HG03135 (cell line): ENCODE data around the gene BIN1.

Source experiments
- ATAC-seq: cut with Tn5 transposase; IDR thresholded peaks from one replicate; pipeline ENCODE4 v1.9.1; 2021; ENCODE audit warnings: mild to moderate bottlenecking, moderate library complexity; ENCODE audit not compliant: unreplicated experiment

BIN1 gene

DNA sequence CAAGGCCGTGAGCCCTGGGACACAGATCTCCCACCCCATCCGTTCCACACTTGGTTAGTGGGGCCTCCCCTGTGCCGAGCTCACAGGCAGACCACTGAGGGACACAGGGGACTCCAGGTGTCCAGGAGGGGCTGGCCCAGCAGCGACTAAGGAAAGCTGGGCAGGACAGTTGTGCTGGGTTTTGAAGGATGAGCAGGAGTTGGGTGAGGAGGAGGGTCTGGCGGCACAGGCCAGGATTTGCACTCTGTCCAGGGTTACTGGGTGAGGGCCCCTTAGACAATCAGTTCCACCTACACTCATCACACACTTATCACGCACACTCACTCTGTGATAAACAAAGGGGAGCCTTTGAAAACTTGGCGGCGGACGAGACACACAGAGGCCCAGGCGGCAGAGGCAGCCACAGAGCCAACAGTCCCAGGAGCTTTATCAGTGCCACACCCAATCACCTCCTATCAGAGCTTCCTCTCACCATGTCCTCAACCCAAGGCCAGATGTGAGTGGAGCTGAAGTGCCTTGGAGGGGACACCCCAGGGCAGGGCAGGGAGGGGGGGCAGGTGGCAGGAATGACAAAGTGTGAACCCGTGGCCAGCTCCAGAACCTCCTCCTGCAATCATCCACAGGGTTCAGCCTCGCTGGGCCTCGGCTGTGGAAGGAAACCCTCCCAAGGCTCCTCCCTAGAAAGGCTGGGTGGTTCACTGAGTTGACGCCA, 26.6 kb downstream of the BIN1 start:
- ATAC-seq = no peak

DNA sequence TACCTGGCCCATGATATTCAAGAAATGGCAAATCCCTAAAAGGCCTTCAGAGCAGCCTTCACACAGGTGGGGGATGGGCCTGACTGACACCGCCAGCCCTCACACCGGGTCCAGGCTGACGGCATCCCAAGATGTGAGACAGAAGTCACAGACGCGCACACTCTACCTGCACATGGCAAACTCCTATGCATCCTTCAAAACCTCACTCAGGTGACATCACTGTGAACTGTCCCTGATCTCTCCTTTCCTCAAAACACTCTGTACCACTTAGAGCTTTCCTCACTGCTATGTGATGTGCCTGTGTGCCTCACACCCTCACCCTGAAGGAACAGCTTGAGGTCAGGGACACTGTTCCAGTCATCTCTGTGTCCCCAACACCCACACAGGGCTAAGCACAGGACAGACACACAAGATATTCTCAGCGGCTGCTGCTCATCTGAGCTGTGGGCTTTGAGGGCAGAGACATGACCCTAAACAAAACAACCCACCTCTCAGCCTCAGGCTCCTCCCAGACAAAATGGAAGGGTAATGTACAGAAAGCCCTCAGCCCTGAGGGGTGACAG, 27.5 kb downstream of the BIN1 start:
- ATAC-seq = no peak

DNA sequence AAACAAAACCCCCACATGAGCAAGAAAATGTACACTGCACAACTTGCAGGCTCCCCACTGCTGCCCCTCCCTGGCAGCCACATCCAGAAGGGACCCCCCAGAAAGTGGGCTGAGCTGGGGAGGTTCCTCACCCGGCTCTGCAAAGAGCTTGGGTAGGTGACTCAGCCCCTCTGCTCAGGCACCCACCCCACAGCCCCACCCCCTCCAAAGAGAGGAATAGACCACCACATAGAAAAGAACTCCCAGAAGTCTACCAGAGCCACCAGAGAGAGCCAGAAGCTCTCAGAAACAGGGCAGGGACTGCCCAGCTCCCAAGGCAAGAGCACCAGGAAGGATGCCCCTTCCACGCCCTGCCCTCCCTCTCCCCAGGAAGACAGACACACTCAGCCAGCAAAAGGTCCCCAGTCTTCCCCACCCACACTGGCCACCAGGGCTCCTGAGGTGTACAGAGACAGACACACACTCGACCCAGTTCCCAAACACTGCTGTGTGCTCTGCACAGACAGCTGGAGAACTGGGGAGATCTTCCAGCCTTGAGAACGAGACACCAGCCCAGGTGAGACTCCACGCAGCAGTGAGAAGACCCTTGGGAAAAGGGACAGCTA, 28.2 kb downstream of the BIN1 start:
- no peak for ATAC-seq

DNA sequence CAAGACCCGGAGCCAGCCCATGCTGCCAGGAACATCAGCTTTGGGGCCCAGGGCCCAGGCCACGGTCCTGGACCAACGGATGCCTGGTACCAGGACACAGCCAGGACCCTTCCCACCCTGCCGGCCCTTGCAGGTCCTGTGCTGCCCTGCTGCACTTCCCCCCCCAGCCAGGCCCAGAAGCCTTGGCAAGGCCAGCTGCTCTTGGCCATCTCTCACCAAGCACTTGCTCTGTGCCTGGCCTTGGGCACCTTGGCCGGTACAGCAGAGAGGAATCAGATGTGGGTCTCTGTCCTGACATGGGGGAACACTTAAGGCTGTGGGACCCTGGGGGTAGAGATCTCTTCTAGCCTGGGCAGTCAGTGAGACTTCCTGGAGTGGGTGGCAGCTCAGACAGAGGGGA, 28.9 kb downstream of the BIN1 start:
- ATAC-seq = no peak

DNA sequence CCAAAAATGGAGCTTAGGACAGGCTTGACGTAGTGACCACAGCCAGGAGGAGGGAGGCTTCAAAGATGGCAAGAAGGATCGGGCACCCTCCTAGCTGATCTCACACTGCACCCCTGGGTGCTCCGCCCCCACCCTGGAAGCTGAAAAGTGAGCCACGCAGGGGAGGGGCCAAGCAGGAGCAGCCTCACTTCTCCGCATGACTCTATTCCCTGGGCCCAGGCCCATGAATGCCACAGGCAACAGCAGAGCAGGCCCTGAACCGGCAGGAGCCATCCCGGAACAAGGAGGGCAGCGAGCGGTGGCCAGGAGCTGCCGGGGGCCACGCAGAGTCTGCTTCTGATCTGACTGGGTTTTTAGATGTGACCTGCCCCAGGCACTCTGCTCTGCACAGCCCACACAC, 30.0 kb downstream of the BIN1 start:
- no peak for ATAC-seq

DNA sequence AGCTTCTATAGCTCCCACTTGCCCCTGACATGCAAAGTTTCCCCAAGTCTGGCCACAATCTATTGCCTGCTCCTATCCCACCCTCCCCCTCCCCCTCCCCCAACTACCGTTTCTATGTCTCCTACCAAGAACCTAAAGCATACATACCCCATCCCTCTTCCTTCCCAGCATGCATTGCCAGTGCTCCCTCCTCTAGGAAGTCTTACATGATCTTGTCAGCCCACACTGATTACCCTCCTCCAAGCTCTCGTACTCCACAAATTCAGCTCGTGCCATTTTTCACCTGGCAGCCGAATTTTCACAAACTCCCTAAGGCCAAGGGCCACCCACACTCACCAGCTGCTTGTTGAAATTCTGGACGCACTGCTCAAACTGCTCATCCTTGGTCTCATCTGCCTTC, 30.7 kb downstream of the BIN1 start:
- no peak for ATAC-seq

DNA sequence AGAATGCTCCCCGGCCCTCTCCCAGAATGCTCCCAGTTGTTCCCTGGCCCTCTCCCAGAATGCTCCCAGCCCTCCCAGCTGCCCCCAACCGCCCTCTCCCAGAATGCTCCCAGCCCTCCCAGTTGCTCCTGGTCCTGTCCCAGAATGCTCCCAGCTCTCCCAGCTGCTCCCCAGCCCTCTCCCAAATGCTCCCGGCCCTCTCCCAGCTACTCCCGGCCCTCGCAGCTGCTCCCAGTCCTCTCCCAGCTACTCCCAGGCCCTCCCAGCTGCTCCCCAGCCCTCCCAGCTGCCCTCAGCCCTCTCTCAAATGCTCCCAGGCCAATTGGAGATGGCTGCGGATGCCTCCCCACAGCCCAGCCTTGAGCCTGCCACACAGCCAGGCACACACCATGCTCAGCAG, 31.1 kb downstream of the BIN1 start:
- ATAC-seq = no peak

DNA sequence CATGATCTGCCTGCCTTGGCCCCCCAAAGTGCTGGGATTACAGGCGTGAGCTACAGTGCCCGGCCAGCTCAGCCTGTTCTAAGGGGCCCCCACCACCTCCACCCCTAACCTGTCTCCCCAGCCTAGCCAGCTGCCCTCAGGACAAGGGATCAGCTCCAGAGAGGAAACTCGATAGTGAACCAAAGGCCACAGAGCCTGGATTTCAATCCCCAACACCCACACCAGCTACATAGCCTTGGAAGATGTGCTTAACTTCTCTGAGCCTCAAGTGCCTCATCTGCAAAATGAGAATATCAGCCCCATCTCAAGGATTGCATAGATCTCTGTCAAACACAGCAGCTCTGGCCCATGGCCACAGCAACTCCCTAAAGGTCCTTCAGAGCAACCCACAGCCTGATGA, 32.0 kb downstream of the BIN1 start:
- ATAC-seq = no peak

DNA sequence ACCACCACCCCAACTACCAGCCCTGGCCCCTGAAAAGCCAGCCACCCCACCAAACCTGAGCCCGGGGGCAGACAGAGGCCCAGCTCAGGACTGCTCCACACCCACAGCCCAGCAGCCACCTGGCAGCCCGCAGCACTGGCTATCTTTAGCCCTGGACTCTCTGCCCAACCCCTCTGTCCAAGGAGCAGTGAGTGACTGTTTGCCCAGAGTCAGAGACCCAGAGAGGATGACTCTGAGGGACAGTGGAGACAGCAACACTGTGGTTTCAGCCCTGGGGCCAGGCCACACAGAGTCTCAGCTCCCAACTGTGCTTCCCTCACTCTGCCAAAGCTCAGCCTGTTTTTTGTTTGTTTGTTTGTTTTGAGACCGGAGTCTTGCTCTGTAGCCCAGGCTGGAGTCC, 32.6 kb downstream of the BIN1 start:
- ATAC-seq = no peak

DNA sequence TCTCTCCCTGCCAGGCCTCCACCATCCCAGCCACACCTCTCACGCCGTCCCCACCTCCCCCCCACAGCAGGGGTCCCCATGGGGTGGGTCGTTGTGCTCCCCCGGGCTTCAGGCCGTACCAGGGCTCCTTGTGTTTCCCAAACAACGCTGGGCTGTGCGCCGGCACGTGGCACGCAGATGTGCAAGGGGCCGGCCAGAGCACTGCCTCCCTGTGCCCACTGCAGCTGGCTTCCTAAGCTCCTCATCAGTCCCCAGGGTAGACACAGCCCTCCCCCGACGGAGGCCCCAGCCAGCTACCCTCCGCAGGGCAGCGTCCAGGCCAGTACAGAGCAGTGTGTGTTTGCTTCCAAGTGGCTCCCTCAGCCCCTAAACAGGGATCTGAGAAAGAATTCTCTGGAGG, 34.0 kb downstream of the BIN1 start:
- ATAC-seq = no peak

DNA sequence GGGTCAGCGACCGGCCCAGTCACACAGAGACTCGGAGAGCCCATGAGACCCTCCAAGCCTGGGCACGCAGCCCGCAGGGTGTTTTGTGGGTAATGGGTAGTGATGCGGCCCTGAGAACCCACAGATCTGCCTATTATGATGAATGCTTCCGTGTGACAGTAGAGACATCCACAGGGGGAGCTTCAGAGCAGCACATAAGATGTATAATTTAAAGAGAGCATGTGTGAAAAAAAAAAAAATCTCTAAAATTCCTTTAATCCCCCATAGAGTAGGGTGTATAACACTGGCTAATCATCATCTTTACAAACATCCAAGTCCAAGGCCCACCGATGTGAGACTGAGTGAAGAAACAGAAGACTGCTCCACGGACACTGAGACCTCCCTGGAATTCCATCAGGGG, 34.6 kb downstream of the BIN1 start:
- no peak for ATAC-seq

DNA sequence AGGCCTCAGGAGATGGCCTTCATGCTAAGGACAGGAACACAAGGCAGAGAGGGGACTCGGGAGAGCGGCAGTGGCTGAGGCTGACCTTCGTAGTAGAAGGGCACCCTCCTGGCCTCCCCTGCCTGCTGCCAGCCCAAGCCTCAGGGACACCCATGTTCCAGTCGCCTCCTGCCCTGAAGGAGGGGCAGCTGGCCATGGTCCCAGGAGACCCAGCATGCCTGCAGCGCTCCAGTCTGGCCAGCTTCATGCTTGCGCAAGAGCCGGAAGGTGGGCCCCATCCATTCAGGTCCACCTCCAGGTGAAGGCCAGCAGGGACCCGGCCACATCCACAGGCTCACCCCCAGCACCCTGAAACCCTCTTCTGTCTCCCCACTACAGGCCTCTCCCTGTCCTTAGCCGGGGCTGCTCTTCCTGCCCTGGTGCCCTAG, 35.0 kb downstream of the BIN1 start:
- no peak for ATAC-seq

DNA sequence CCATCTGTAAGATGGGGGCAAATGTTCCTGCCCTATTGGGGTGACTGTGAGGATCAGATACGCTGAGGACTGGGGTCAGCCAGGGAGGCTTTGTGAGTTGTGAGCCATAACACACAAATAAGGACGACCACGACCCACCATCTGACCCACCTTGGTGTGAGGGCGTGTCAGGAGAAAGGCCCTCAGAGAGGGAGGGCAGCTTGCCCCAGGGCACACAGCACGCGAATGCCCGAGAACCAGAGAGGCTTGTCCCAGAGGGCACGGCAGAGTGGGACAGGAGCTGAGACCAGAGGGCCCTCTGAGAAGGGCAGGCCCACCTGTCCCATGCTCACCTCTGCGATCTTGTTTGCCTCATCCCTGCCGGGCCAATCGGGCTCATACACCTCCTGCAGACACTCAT, 36.7 kb downstream of the BIN1 start:
- ATAC-seq = no peak

DNA sequence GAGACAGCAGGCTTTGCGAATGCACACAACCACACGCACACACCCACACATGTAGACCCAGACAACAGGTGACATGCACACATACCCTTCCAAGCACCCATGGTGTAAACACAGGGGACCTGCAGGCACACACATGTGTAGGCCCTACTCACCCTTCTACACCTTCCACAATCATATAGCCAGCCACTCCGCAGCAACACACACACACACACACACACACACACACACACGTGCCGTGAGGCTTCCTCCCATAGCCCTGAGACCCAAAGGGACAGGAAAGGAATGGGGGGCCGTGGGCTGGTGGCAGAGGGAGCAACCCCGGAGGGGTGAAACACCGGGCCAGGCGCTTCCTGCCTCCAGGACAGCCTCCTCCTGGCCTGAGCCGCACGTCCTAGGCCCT, 37.4 kb downstream of the BIN1 start:
- no peak for ATAC-seq

DNA sequence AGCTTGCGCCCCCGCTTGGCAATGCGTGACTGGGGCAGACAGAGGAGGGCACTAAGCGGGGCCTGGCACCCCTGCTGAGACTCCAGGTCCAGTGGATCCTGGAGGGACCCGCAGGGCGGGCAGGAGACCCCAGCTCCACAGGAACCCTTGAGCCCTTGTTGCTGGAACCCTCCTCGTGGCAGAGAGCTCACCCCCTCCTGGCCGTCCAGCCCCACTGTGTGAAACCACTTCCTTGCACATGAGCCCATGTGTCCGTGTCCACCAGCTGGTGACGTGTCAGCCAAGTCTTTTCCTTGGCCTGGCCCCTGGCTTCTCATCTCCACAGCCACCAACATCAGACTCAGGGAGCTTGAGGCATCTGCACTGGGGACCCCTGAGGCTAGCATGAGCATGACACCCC, 38.0 kb downstream of the BIN1 start:
- no peak for ATAC-seq

DNA sequence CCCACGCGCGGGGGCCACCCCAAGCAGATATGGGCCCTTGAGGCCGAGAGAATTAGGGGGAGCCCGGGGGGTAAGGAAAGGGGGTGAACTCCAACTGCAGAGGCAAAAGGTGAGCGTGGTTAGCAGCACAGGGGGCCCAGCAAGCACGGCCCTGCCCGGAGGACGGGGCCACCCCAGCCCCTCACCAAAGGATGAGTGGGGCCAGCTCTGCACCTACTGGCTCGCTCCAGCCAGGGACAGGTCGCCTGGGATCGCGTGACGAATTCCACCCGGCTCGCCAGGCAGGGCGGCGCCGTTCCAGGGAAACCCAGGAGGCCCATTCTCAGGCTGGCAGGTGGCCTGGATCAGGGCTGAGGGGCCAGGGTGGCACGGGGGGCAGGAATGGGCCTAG, 38.6 kb downstream of the BIN1 start:
- no peak for ATAC-seq

DNA sequence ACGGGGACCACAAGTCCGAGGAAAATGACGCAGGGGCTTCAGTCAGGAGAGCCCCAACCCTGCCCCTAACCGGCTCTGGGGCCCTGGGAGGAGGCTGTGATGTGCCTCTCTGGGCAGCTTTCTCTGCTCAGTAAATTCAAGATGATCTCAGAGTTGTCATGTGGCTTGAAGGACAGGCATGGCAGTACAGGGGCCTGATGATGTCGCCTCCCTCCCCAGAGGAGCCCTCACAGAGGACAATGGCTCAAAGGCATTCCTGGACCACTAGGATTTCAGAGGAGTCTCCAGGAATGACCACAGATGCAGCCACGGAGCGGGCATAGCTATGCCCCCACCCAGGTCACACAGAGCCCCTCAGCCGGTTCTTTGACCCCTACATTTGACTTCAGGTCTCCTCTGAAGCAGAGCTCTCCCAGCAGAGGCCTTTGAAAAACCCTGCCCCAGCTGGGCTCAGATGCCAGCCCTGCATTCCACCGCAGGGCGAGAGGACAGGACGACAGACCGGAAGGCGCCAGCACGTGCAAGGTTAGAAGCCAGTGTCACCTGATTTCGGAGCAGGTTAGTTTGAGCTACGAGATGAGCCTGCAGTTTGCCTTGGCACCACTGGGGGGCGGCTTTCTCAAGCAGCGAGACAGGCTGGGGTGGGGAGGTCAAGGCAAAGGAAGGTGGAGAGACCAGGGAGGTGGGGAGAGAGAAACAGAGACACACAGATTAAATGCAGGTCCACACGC, 39.2 kb downstream of the BIN1 start:
- no peak for ATAC-seq

DNA sequence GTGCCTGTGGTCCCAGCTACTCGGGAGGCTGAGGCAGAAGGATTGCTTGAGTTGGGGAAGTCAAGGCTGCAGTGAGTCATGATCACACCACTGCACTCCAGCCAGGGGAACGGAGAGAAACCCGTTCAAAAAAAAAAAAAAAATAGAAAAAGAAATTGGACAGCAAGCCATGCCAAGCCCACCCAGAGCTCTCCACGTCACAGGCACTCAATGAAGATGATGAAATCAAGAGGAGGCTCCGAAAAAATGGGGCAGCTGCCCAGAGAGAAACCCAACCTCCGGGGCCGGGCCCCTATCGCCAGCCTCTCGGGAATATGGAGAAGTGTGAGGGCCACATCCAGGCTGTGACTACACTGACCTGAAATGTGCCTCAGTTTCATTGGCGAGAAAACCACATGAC, 40.0 kb downstream of the BIN1 start:
- ATAC-seq = no peak

DNA sequence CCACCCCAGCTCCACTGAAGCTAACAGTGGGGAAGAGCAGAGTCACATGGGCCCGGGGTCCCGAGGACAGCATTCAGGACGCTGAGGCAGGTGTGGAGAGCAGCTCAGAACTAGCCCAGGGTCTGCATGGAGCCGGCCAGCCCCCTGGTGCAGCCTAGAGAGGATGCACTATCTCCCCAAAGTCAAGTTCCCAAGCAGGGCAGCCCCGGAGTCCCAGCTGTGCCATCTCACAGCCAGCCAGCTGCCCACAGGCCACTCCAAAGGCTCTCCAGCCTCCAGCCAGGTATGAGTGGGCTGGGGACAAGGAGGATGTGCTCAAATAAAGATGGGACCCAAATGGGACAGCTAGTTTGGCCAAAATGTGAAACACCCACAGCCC, 41.0 kb downstream of the BIN1 start:
- no peak for ATAC-seq

DNA sequence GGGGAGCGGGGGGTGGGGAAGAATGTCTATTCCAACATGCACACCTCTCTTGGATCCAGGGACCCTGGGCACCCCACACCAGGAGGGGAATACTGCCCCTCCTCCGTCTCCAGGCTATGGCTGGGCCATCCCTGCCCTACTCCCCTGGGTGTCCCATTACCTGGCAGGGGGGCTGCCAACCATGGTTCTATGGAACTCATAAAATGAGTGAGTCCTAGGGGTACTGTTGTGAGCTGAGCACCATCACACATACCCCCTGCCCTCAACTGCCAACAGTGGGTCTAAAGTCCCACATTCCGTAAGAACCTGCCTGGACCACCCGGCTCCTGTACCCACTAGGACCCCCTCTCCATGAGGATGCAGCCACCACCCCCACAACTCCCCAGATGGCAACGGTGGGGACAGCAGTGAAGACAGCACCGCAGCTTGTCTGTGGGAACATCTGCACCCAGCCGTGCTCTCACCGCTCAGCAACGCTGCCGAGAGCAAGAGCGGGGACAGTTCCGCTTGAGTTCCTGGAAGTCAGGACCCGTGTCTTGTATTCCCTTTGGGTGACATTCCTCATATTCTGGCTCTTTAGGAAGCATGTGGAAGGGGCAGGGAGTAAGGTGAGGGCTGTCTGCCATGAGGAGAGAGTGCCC, 41.5 kb downstream of the BIN1 start:
- ATAC-seq = no peak

DNA sequence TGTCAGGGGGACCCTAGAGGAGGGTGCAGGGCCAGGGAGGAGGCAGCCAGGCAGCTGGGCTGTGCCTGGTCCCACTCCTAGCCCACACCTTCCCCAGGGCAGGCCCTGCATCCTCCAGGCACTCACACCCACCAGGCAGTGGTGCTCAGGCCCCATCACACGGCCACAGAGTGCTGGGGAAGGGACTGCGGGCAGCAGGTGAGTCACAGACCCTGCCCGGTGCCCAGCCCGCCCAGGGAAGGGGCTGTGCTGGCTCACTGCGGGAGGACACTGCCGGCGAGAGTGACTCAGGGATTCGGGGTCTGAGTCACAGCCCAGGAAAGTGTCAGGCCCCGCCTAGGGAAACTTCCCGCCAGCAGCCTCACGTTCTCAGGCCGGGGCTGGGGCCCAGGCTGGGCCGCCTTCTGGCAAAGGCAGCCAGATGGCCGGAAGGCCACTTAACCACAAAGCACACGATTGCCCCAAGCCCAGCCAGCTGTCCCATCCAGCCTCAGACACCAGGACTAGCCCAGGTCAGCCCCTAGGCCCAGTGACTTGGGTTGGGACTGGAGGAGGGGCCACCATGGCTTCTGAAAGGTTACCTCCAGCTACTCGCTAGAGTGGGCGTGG, 42.2 kb downstream of the BIN1 start:
- ATAC-seq = peak; percentile 79
